K562 (cell line): ENCODE results near the gene ACER3. TPM values are rescaled to one million over a fixed set of nuclear protein-coding genes. Genes with fewer than 3 reads are reported as not detected.

Experiments
- ATAC-seq: fragments of 200-7000 bp; cut with Tn5 transposase; 3 replicates; pipeline ENCODE4 v1.9.1; 2020; ENCODE audit warnings: moderate library complexity
- BruUV-seq: library from RNA; stranded (reverse); fragments of 400-500 nt; replicated peaks from 2 replicates; lab custom pipeline; 2021; lab: Mats Ljungman, UMichigan
- CTCF ChIA-PET: fragments of 300-600 bp; formaldehyde crosslinking; extraction: SDS; loops from one replicate; lab custom pipeline; 2021; ENCODE audit warnings: low intra/inter-chr PET ratio; lab: Yijun Ruan, JAX
- POLR2A ChIA-PET: fragments of 300-600, 350-650 bp; sonication (Branson Sonifier 250); formaldehyde crosslinking; extraction: SDS; loops from one replicate; lab custom pipeline; 2021; ENCODE audit warnings: antibody characterized with exemption, inconsistent platforms; lab: Yijun Ruan, JAX
- DNase-seq, 4 experiments: peaks; one replicate each; pipeline versions ENCODE4 v3.0.0 to v3.0.0-alpha.2; 2011 to 2018; ENCODE audit warnings: low spot score in 3 of 4, mixed read lengths in 3 of 4; ENCODE audit errors: extremely low read depth in 1 of 4
- FAIRE-seq: peaks from 2 replicates; lab custom pipeline; 2011; peaks lifted over from hg19 to GRCh38; lab: Jason Lieb, UNC
- H2AFZ ChIP-seq: 2 replicates; pipeline ENCODE4 v1.6.0; 2011; ENCODE audit warnings: low read depth, low read length, control low read depth, inconsistent platforms
- H3K27ac ChIP-seq: fragments of 200-600 bp; 3 replicates; pipeline ENCODE4 v1.8.0; 2011; ENCODE audit warnings: low read depth, mild to moderate bottlenecking, control low read depth, inconsistent platforms, low read length, moderate library complexity, mixed read lengths; ENCODE audit errors: extremely low read depth
- H3K27me3 ChIP-seq, 2 experiments: fragments of 300-600 bp in 1 of 2; 2 replicates in 1 of 2; 3 replicates in 1 of 2; pipeline versions ENCODE4 v1.6.0 to v1.8.0; 2011; ENCODE audit warnings: inconsistent platforms in 2 of 2, low read length in 2 of 2, mild to moderate bottlenecking in 1 of 2, mixed read lengths in 1 of 2, moderate library complexity in 1 of 2; ENCODE audit not compliant: control insufficient read depth in 2 of 2, insufficient read depth in 2 of 2
- H3K36me3 ChIP-seq: fragments of 300-600 bp; 3 replicates; pipeline ENCODE4 v1.8.0; 2011; ENCODE audit warnings: mild to moderate bottlenecking, low read length, inconsistent platforms; ENCODE audit not compliant: control insufficient read depth, insufficient read depth
- H3K4me1 ChIP-seq, 2 experiments: fragments of 200-600 bp in 1 of 2; replicated peaks in 1 of 2; 2 replicates in 1 of 2; 3 replicates in 1 of 2; pipeline versions ENCODE4 v1.5.1 to v1.8.0; 2011; ENCODE audit warnings: inconsistent platforms in 2 of 2, low read length in 2 of 2, mild to moderate bottlenecking in 1 of 2, mixed read lengths in 1 of 2, moderate library complexity in 1 of 2; ENCODE audit not compliant: control insufficient read depth in 2 of 2, insufficient read depth in 2 of 2
- H3K4me2 ChIP-seq: 2 replicates; pipeline ENCODE4 v1.6.1; 2011; ENCODE audit warnings: low read length, control low read depth, inconsistent platforms, mixed read lengths; ENCODE audit not compliant: insufficient read depth
- H3K4me3 ChIP-seq: fragments of 200-600 bp; sonication (generic), shearing (Covaris generic); 2 replicates; pipeline ENCODE4 v1.5.1; 2016; ENCODE audit warnings: control low read depth, inconsistent platforms
- H3K79me2 ChIP-seq: fragments of 200-600 bp; 3 replicates; pipeline ENCODE4 v1.8.0; 2011; ENCODE audit warnings: low read length, inconsistent platforms; ENCODE audit not compliant: control insufficient read depth, insufficient read depth
- H3K9ac ChIP-seq, 2 experiments: 2 replicates each; pipeline versions ENCODE4 v1.6.0 to v1.6.1; 2011; ENCODE audit warnings: low read depth in 2 of 2, low read length in 2 of 2, control low read depth in 1 of 2, inconsistent platforms in 1 of 2, mild to moderate bottlenecking in 1 of 2, mixed read lengths in 1 of 2; ENCODE audit not compliant: insufficient read depth in 1 of 2
- H3K9me1 ChIP-seq: one replicate; pipeline ENCODE4 v1.6.0; 2011; ENCODE audit warnings: inconsistent platforms, mild to moderate bottlenecking, low read length, moderate library complexity; ENCODE audit not compliant: control insufficient read depth, insufficient read depth
- H3K9me3 ChIP-seq: replicated peaks from 2 replicates; pipeline ENCODE4 v1.5.1; 2011; ENCODE audit warnings: low read depth, low read length, inconsistent platforms; ENCODE audit not compliant: control insufficient read depth, insufficient read depth
- H4K20me1 ChIP-seq: replicated peaks from 2 replicates; pipeline ENCODE4 v1.6.1; 2011; ENCODE audit warnings: low read length, inconsistent platforms, mixed read lengths; ENCODE audit not compliant: control insufficient read depth, insufficient read depth
- CTBP1 ChIP-seq: fragments of 450-650 bp; IDR thresholded peaks from 2 replicates; pipeline ENCODE4 v1.6.1; 2016; ENCODE audit warnings: borderline replicate concordance
- POLR3A ChIP-seq: IDR thresholded peaks from 2 replicates; pipeline ENCODE4 v1.6.1; 2011; ENCODE audit warnings: borderline replicate concordance, mild to moderate bottlenecking, moderate library complexity; ENCODE audit not compliant: insufficient read length, insufficient read depth; ENCODE audit errors: extremely low read depth
- ZC3H11A ChIP-seq: IDR thresholded peaks from 2 replicates; pipeline ENCODE4 v1.6.1; 2012; ENCODE audit warnings: low read depth, low read length, improper control_type of control experiment
- WGBS: fragments of 100-300 bp; shearing (Covaris generic); methylation state at CpG from one replicate; pipeline ENCODE4 v1.1.6; 2016; ENCODE audit warnings: low coverage, mixed read lengths; ENCODE audit not compliant: insufficient coverage; ENCODE audit errors: missing lambda C conversion rate; 5-methylcytosine and 5-hydroxymethylcytosine counted together
- in situ Hi-C: fragments of 300-500 bp; cut with MboI; formaldehyde crosslinking; loops from 4 replicates; pipeline ENCODE4 v1.15.0; 2018; ENCODE audit warnings: inconsistent platforms, mixed read lengths
- intact Hi-C: fragments of 100-400 bp; cut with micrococcal nuclease; formaldehyde crosslinking; loops from 2 replicates; pipeline ENCODE4 v1.14.2; 2022
- polyA plus RNA-seq, 8 experiments: library from polyadenylated mRNA; depleted of rRNA in 4 of 8; stranded (reverse) in 5 of 8; unstranded in 3 of 8; fragments of >200 nt; fragmentation: Nextera tagmentation in 2 of 8; fragmentation: Illumina TruSeq in 1 of 8; extraction: Ambion mirVana in 2 of 8; extraction: Trizol in 1 of 8; gene quantifications; 2 replicates each; pipeline versions ENCODE4 v1.2.1 to v1.2.3, GENCODE V29; 2011 to 2014; ENCODE audit warnings: inconsistent platforms in 1 of 8, missing spikeins in 1 of 8
- total RNA-seq, 7 experiments: library from RNA; depleted of rRNA in 6 of 7; stranded (reverse); fragments of >200 nt in 6 of 7; fragmentation: Illumina TruSeq in 2 of 7; extraction: Trizol in 2 of 7; gene quantifications; 2 replicates each; pipeline versions ENCODE4 v1.2.1 to v1.2.3, GENCODE V29; 2011 to 2021; ENCODE audit warnings: low replicate concordance in 1 of 7
- TF ChIP-seq, protein P1 (sequence below), 2 experiments: fragments of 450-650 bp; conservative IDR thresholded peaks; 2 replicates each; pipeline ENCODE4 v1.6.1; 2017; ENCODE audit warnings: mild to moderate bottlenecking in 2 of 2, moderate library complexity in 2 of 2

Gene ACER3
- total and polyA plus RNA-seq, 9 of the 15 experiments (the other 6 are each of a cell fraction or from before 2014, with no cell fraction given), result 2.0 to 23.8 (median 9.5) TPM

DNA sequence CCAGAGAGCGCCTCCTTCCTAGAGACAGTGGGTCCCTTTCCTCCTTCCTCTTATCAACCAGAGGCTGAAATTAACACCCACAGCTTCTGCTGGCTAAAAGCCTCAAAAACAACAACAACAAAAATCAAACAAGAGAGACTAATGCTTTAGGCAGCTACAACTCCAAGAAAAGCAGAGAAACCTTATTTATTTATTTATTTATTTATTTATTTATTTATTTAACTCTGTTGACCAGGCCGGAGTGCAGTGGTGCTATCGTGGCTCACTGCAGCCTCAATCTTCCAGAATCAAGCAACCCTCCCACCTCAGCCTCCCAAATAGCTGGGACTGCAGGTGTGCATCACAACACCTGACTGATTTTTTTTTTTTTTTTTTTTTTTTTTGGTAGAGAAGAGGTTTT lies 170.9 kb downstream of the ACER3 start:
- Histone ChIP-seq H3K9me3 (no peaks in the 10 kb centered on the region), H3K36me3 (no peaks in the 10 kb centered on the region), H3K9ac (no peak overlapping the region), H4K20me1 (no peaks in the 10 kb centered on the region), H2AFZ (0 out of 2 replicates have a peak overlapping the region, but pooled peaks have one; percentile 78), H3K4me3 (no peak overlapping the region), H3K4me2 (no peak overlapping the region), H3K27ac (no peak overlapping the region), H3K79me2 (no peaks in the 10 kb centered on the region), H3K9me1 (no peaks in the 10 kb centered on the region), H3K27me3 (peaks cover 8% of the 10 kb centered on the region in 2 experiments), H3K4me1 (peaks cover 4 to 7% of the 10 kb centered on the region in 2 experiments; a peak in 2 of 5 replicates)
- BruUV-seq, result no TSS peak
- ATAC-seq (no peak), FAIRE-seq (no peak), DNase-seq (no peak)
- CTCF ChIA-PET, result no interaction called here
- in situ Hi-C loops, result loop anchor here (10.0 kb wide), 1 partner anchor 107 kb away; no protein-coding TSS in a partner anchor
- 59% methylated on average over 2 of the region's 3 CpGs for whole genome bisulfite sequencing
- TF ChIP-seq ZC3H11A, result peak; percentile 83; the same call in 1 of the 2 replicates
- TF ChIP-seq, protein P1, sequence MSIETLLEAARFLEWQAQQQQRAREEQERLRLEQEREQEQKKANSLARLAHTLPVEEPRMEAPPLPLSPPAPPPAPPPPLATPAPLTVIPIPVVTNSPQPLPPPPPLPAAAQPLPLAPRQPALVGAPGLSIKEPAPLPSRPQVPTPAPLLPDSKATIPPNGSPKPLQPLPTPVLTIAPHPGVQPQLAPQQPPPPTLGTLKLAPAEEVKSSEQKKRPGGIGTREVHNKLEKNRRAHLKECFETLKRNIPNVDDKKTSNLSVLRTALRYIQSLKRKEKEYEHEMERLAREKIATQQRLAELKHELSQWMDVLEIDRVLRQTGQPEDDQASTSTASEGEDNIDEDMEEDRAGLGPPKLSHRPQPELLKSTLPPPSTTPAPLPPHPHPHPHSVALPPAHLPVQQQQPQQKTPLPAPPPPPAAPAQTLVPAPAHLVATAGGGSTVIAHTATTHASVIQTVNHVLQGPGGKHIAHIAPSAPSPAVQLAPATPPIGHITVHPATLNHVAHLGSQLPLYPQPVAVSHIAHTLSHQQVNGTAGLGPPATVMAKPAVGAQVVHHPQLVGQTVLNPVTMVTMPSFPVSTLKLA (conservative IDR thresholded peaks at IDR 0.05), result no peak
- intact Hi-C loops, result no loop called here
- POLR2A ChIA-PET, result no interaction called here

DNA sequence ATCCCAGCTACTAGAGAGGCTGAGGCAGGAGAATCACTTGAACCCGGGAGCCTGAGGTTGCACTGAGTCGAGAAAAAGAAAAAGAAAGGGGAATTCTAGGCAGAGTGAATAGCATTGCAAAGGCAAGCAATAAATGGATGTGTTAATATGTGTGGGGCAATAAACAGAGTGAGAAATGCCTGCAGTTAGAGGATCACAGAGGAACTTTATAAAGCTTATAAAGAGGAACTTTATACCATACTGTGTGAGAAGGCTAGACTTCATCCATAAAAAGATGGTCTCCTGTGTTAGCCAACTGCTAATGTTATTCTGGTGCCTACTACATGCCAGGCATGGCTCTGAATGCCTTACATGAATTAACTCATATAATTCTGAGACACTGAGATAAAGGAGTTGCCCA lies 174.3 kb downstream of the ACER3 start:
- Histone ChIP-seq H3K4me1 (peaks cover 4 to 12% of the 10 kb centered on the region in 2 experiments; a peak in 3 of 5 replicates), H2AFZ (no peak overlapping the region), H3K9ac (no peak overlapping the region), H3K27me3 (peaks cover 3 to 8% of the 10 kb centered on the region in 2 experiments), H3K4me2 (no peak overlapping the region), H3K9me1 (no peaks in the 10 kb centered on the region), H4K20me1 (no peaks in the 10 kb centered on the region)
- intact Hi-C loops, result no loop called here
- FAIRE-seq, result no peak
- ATAC-seq, result no peak
- in situ Hi-C loops, result loop anchor here (10.0 kb wide), 1 partner anchor 110 kb away; no protein-coding TSS in a partner anchor
- no peak for TF ChIP-seq CTBP1
- no peak for TF ChIP-seq POLR3A
- TF ChIP-seq, all 486 proteins: peak for 0
- no peak for DNase-seq
- Histone ChIP-seq H3K4me3 (no peak overlapping the region), H3K27ac (no peak overlapping the region), H3K79me2 (no peaks in the 10 kb centered on the region), H3K9me3 (no peaks in the 10 kb centered on the region), H3K36me3 (no peaks in the 10 kb centered on the region)
- ChIA-PET CTCF (no interaction called here), POLR2A (interaction anchor here (1.1 to 4.1 kb wide), 3 partner anchors 9 to 84 kb away, joined by 4 to 17 read pairs (median 11); no protein-coding TSS in a partner anchor)
- 13% methylated on average over 2 of the region's 2 CpGs for WGBS
- BruUV-seq, result no TSS peak
